NCI-H1436 treated with DMSO at 0.1 percent for 48 hours (cell line): Measurements from ENCODE around the gene NPPA.

Experiments used
- DNase-seq: peaks from one replicate; lab custom pipeline; 2025; lab: John Stamatoyannopoulos, UW

NPPA gene

GRCh38 chr1:11842154-11843041, 5.2 kb downstream of the NPPA start:
- DNase-seq, result no peak

GRCh38 chr1:11841245-11842153, 6.1 kb downstream of the NPPA start:
- DNase-seq, result no peak

GRCh38 chr1:11839727-11840705, 7.6 kb downstream of the NPPA start:
- no peak for DNase-seq

GRCh38 chr1:11838349-11839272, 9.0 kb downstream of the NPPA start:
- DNase-seq, result no peak

GRCh38 chr1:11837767-11838348, 9.7 kb downstream of the NPPA start:
- DNase-seq, result no peak

GRCh38 chr1:11836955-11837766, 10.4 kb downstream of the NPPA start:
- no peak for DNase-seq

GRCh38 chr1:11835441-11836225, 11.9 kb downstream of the NPPA start:
- no peak for DNase-seq

- no peak for DNase-seq
Measured at GRCh38 chr1:11833900-11834299, 13.7 kb downstream of the NPPA start.

GRCh38 chr1:11833497-11833896, 14.1 kb downstream of the NPPA start:
- DNase-seq, result no peak

- no peak for DNase-seq
Measured at GRCh38 chr1:11831945-11832725, 15.4 kb downstream of the NPPA start.

GRCh38 chr1:11828511-11828910, 19.1 kb downstream of the NPPA start:
- DNase-seq, result no peak

GRCh38 chr1:11826946-11827345, 20.6 kb downstream of the NPPA start:
- no peak for DNase-seq

- no peak for DNase-seq
Measured at GRCh38 chr1:11825131-11825530, 22.5 kb downstream of the NPPA start.

- DNase-seq, result no peak
Measured at GRCh38 chr1:11823366-11824137, 24.0 kb downstream of the NPPA start.

- DNase-seq, result no peak
Measured at GRCh38 chr1:11822091-11822490, 25.5 kb downstream of the NPPA start.

GRCh38 chr1:11817192-11817591, 30.4 kb downstream of the NPPA start:
- no peak for DNase-seq

GRCh38 chr1:11813021-11813420, 34.6 kb downstream of the NPPA start:
- no peak for DNase-seq
